Heart left ventricle (tissue), 16 donors: ENCODE results near the gene VPS29. TPM values are rescaled to one million over a fixed set of nuclear protein-coding genes. Genes with fewer than 3 reads are reported as not detected.

Source experiments
- ATAC-seq, 4 donors: fragments of 200-7000 bp; cut with Tn5 transposase; one replicate each; pipeline ENCODE4 v1.9.1; 2020 to 2022; ENCODE audit warnings: moderate library complexity in 4 of 4, mild to moderate bottlenecking in 3 of 4, moderate number of reproducible peaks in 1 of 4
- DNase-seq, 5 donors: peaks; one replicate each; pipeline ENCODE4 v3.0.0-alpha.2; 2020
- H3K27ac ChIP-seq, 12 donors: fragments of 200-600 bp; sonication (generic) in 4 of 12; one replicate each; pipeline versions ENCODE4 v1.5.0 to v1.8.0; 2016 to 2022; ENCODE audit warnings: mild to moderate bottlenecking in 2 of 12
- H3K27me3 ChIP-seq, 9 donors: fragments of 200-600 bp; sonication (generic) in 2 of 9; one replicate each; pipeline versions ENCODE4 v1.5.1 to v1.8.0; 2016 to 2022; ENCODE audit warnings: mild to moderate bottlenecking in 3 of 9
- H3K36me3 ChIP-seq, 9 donors: fragments of 200-600 bp; sonication (generic) in 2 of 9; one replicate each; pipeline versions ENCODE4 v1.5.0 to v1.8.0; 2018 to 2022; ENCODE audit warnings: mild to moderate bottlenecking in 2 of 9
- H3K4me1 ChIP-seq, 12 donors: fragments of 200-600 bp; sonication (generic) in 4 of 12; one replicate each; pipeline versions ENCODE4 v1.5.0 to v1.8.0; 2016 to 2022; ENCODE audit warnings: mild to moderate bottlenecking in 3 of 12
- H3K4me3 ChIP-seq, 12 donors: fragments of 200-600 bp; sonication (generic) in 4 of 12; one replicate each; pipeline versions ENCODE4 v1.5.0 to v1.8.0; 2017 to 2022; ENCODE audit warnings: mild to moderate bottlenecking in 9 of 12, moderate library complexity in 4 of 12
- H3K9me3 ChIP-seq, 12 donors: fragments of 200-600 bp; sonication (generic) in 4 of 12; one replicate each; pipeline versions ENCODE4 v1.5.0 to v1.8.0; 2016 to 2022; ENCODE audit warnings: mild to moderate bottlenecking in 1 of 12
- POLR2A ChIP-seq, 2 donors: fragments of 450-650 bp; IDR thresholded peaks; one replicate each; pipeline ENCODE4 v1.6.1; 2017; ENCODE audit warnings: antibody characterized with exemption in 2 of 2, mild to moderate bottlenecking in 2 of 2, moderate library complexity in 2 of 2
- WGBS, 4 donors: extraction: QIAGEN DNeasy Blood & Tissue Kit in 2 of 4; methylation state at CpG; one replicate each; pipeline versions ENCODE4 v1.1.5 to v1.1.7; 2013 to 2018; 5-methylcytosine and 5-hydroxymethylcytosine counted together
- intact Hi-C, 10 donors: fragments of 100-400 bp; cut with DNase I; formaldehyde crosslinking; loops; one replicate each; pipeline versions ENCODE4 v1.11.1 to v1.14.2; 2022
- polyA plus RNA-seq, 2 donors: library from polyadenylated mRNA; stranded (reverse); fragments of 200-250 nt; gene quantifications; one replicate each; pipeline ENCODE4 v1.2.3, GENCODE V29; 2013
- total RNA-seq, 9 donors: library from RNA; depleted of rRNA in 2 of 9; stranded (reverse); fragments of >200 nt in 2 of 9; fragmentation: NEBNext Ultra II Directional in 3 of 9; extraction: Animal tissue kit (Norgen Biotek cat#: 25700) in 3 of 9; gene quantifications; one replicate each; pipeline versions ENCODE4 v1.1.0 to v1.2.4, GENCODE V29; 2016 to 2023
- TF ChIP-seq, protein P1 (sequence below), 12 donors: fragments of 200-600 bp; sonication (generic) in 4 of 12; IDR thresholded peaks; one replicate each; pipeline versions ENCODE4 v1.5.0 to v1.8.0; 2018 to 2022; ENCODE audit warnings: antibody characterized with exemption in 12 of 12, mild to moderate bottlenecking in 5 of 12
- donor health status: ischemic (EF 13 %, LVEDD 7.1; RV severe dilation, severe dysfunction).
- donor health status: healthy with polysubstance abuse.
- donor health status: DM: no; HTN: yes; CAD: no.
- donor health status: DM: no; HTN: no; CAD: no.
- donor health status: ischemic (EF 25% LVEDD 6.9; RV normal size, moderate dysfunction).
- donor health status: ischemic (EF 25% LVEDD 5.7; RV mildly dilated, moderate dysfunction).
- donor health status: healthy.
- donor health status: DM: yes; HTN: yes; CAD: no.
- donor health status: ischemic (EF 35%, LVEDD 5.7; RV mildly dilated, moderate dysfunction).
- donor health status: nonischemic (EF 11% LVEDD 7.7; RV severe dilation, severe dysfunction).
- donor health status: DM: yes; HTN: yes; CAD: no.
- donor health status: PGD.
- donor health status: ischemic (EF 29% LVEDD 5.4; RV normal size, mild dysfunction).
- donor health status: nonischemic (EF 23%, LVEDD 6.1; RV moderate dilation, normal function).

Gene VPS29
- total and polyA plus RNA-seq, 11 donors = 66.7 to 191 (median 89.8) TPM

DNA sequence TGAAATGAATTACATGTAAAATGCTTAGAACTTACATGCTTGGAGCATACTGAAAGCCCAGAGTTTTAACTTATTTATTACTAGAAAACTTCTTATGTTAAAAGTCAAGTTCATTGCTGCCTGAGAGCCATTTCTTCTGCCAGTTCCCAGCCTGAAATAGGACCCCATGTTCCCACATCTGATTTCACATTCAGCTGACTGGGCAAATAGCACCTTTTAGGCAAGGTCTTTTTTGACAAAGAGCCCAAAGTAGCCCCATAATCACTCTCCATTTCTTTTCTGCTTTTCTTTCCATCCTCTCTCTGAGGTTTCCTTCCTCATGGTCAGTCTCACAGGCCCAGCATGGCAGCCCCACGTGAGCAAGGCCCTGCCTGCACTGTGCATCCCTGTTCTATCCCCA, 50.6 kb downstream of the VPS29 start:
- H3K9me3 ChIP-seq = no peaks in the 10 kb centered on the region
- ATAC-seq = no peak
- peak overlapping the region in 1 of 12 donors; percentile 13 for H3K27ac ChIP-seq
- TF ChIP-seq POLR2A (IDR thresholded peaks at IDR 0.05) = no peak
- TF ChIP-seq, protein P1, sequence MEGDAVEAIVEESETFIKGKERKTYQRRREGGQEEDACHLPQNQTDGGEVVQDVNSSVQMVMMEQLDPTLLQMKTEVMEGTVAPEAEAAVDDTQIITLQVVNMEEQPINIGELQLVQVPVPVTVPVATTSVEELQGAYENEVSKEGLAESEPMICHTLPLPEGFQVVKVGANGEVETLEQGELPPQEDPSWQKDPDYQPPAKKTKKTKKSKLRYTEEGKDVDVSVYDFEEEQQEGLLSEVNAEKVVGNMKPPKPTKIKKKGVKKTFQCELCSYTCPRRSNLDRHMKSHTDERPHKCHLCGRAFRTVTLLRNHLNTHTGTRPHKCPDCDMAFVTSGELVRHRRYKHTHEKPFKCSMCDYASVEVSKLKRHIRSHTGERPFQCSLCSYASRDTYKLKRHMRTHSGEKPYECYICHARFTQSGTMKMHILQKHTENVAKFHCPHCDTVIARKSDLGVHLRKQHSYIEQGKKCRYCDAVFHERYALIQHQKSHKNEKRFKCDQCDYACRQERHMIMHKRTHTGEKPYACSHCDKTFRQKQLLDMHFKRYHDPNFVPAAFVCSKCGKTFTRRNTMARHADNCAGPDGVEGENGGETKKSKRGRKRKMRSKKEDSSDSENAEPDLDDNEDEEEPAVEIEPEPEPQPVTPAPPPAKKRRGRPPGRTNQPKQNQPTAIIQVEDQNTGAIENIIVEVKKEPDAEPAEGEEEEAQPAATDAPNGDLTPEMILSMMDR (IDR thresholded peaks at IDR 0.05) = no peak
- no peak for DNase-seq
- peaks cover 0 to 49% (median 13%) of the 10 kb centered on the region in 12 donors for H3K4me1 ChIP-seq
- no peaks in the 10 kb centered on the region for H3K27me3 ChIP-seq
- H3K4me3 ChIP-seq = no peak overlapping the region
- intact Hi-C loops = loop anchor here in 9 of 10 donors (2.0 to 10.0 kb wide), 11 partner anchors 16 to 441 kb away; partner anchors contain the start of genes RAD9B (in 3 of the 9), VPS29 (in 3 of the 9), FAM216A (in 1 of the 9) and GPN3 (in 1 of the 9)
- WGBS, 4 donors = 71 to 80% (median 76%) methylated on average over 1 of the region's 1 CpG
- peaks cover 0 to 57% (median 39%) of the 10 kb centered on the region in 9 donors for H3K36me3 ChIP-seq

DNA sequence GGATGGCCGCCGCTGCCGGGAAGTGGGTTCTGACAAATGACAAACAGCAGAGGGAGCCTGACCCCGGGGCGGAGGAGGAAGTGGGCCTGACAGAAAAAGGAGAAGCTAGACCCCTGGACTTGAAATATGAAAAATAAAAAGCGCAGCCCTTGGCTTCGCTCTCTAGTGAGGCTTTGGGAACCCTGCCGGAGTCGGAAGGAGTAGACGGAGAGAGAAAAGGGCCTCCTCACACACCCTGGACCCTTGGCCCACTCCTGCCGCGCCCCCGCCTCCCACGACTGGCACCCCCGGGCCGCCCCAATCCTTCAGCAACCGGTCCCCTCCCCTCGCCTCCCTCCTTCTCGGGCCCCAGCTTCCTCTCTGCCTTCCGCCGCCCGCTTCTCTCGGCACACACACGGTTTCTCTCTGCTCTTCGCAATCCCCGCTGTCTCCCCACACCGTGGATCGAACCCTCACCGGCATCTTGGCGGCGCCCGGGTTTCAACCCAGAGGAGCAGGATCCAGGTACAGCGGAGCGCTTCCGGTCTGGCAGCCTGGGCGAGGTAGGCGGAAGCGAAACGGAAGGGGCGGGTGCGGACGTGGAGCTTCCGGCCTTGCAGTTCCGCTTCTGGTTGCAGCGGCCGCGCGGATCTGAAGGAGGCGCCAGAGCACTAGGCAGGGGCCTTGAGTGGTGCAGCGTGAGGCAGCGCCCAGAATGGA, 52.0 kb downstream of the VPS29 start, which contains the start of gene ARPC3:
Gene ARPC3, minus strand, starts transcription at position 539 of the 699 bp plus-strand sequence. Its CDS starts 77 bp downstream, at position 462.
- Histone ChIP-seq H3K27me3 (no peaks in the 10 kb centered on the region), H3K9me3 (no peaks in the 10 kb centered on the region), H3K4me3 (peak within 1 kb of the TSS; percentile 62 to 96 (median 85)), H3K27ac (peak within 1 kb of the TSS; percentile 74 to 99 (median 92)), H3K4me1 (peaks cover 0 to 46% (median 14%) of the 10 kb centered on the region in 12 donors), H3K36me3 (peaks cover 0 to 55% (median 41%) of the 10 kb centered on the region in 9 donors)
- ATAC-seq (peak; percentile 98 to 99 (median 99)), DNase-seq (peak; percentile 94 to 97 (median 95))
- intact Hi-C loops = loop anchor here in 9 of 10 donors (1.0 to 10.0 kb wide), 12 partner anchors 17 to 442 kb away; partner anchors contain the start of genes RAD9B (in 3 of the 9), VPS29 (in 3 of the 9), FAM216A (in 1 of the 9) and GPN3 (in 1 of the 9)
- WGBS, 4 donors = 0 to 1% (median 0%) methylated on average over 43 to 51 of the region's 51 CpGs
- peak in 1 of 2 donors; percentile 73 for TF ChIP-seq POLR2A (IDR thresholded peaks at IDR 0.05)
- TF ChIP-seq, protein P1 (IDR thresholded peaks at IDR 0.05) = peak; percentile 76 to 96 (median 86)

DNA sequence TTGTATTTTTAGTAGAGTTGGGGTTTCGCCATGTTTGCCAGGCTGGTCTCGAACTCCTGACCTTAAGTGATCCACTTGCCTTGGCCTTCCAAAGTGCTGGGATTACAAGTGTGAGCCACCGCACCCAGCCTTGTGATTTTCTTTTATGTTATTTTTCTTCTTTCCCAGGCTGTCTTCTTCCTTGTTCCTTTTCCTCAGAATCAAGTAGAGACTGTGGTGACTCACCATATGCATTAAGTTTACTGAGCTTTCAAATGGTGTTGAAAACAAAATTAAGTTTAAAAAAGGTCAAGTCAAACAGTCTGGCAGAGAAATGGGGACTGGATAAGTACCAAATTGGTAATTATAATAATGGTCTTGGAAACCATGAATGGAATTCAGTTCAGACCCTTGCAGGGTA, 57.5 kb downstream of the VPS29 start:
- H3K27ac ChIP-seq = no peak overlapping the region

More for the DNA sequence above, 57.5 kb downstream of the VPS29 start:
- no peak for TF ChIP-seq POLR2A (IDR thresholded peaks at IDR 0.05)
- TF ChIP-seq, protein P1 (IDR thresholded peaks at IDR 0.05) = no peak
- WGBS, 4 donors = 89 to 98% (median 95%) methylated on average over 3 of the region's 3 CpGs
- Histone ChIP-seq H3K4me3 (no peak overlapping the region), H3K4me1 (peaks cover 0 to 32% (median 12%) of the 10 kb centered on the region in 12 donors), H3K36me3 (peaks cover 0 to 81% (median 66%) of the 10 kb centered on the region in 9 donors), H3K9me3 (no peaks in the 10 kb centered on the region), H3K27me3 (no peaks in the 10 kb centered on the region)
- DNase-seq = no peak
- no peak for ATAC-seq
- intact Hi-C loops = no loop called here

Other genes starting within 250 kb of the VPS29 start
- gene ATP2A2, start 220.9 kb downstream of the VPS29 start, total RNA-seq = 1,000 to 10,000 TPM; 1,194 to 2,963 (median 1,871) TPM
- 1,000 to 10,000 TPM in 1 of 2 donors, 100 to 1,000 TPM in 1; 494 to 1,113 TPM for gene ATP2A2, start 220.9 kb downstream of the VPS29 start, polyA plus RNA-seq
- 10 to 100 TPM; 26.5 to 41.3 (median 33.0) TPM for gene ANAPC7, start 98.4 kb downstream of the VPS29 start, total RNA-seq
- 10 to 100 TPM; 35.4 to 36.7 TPM for gene ANAPC7, start 98.4 kb downstream of the VPS29 start, polyA plus RNA-seq
- 100 to 1,000 TPM in 5 of 9 donors, 10 to 100 TPM in 4; 77.2 to 251 (median 108) TPM for gene ARPC3, start 51.8 kb downstream of the VPS29 start, total RNA-seq
- 100 to 1,000 TPM; 176 to 202 TPM for gene ARPC3, start 51.8 kb downstream of the VPS29 start, polyA plus RNA-seq
- gene GPN3, start 33.9 kb downstream of the VPS29 start, total RNA-seq = 10 to 100 TPM; 14.5 to 37.0 (median 28.4) TPM
- gene GPN3, start 33.9 kb downstream of the VPS29 start, polyA plus RNA-seq = 10 to 100 TPM; 16.1 to 62.2 TPM
- gene FAM216A, start 33.3 kb downstream of the VPS29 start, total RNA-seq = 1 to 10 TPM; 3.6 to 8.0 (median 4.7) TPM
- gene FAM216A, start 33.3 kb downstream of the VPS29 start, polyA plus RNA-seq = 10 to 100 TPM in 1 of 2 donors, 1 to 10 TPM in 1; 8.7 to 29.3 TPM
- 1 to 10 TPM in 5 of 9 donors, under 1 TPM in 2, not detected in 2; 0.67 to 4.8 (median 2.4) TPM for gene RAD9B, start 220 bp upstream of the VPS29 start, total RNA-seq
- gene RAD9B, start 220 bp upstream of the VPS29 start, polyA plus RNA-seq = 10 to 100 TPM in 1 of 2 donors, under 1 TPM in 1; 0.34 to 12.0 TPM
- 100 to 1,000 TPM in 1 of 9 donors, 10 to 100 TPM in 8; 47.5 to 113 (median 72.7) TPM for gene PPTC7, start 81.2 kb upstream of the VPS29 start, total RNA-seq
- gene PPTC7, start 81.2 kb upstream of the VPS29 start, polyA plus RNA-seq = 10 to 100 TPM; 26.6 to 53.1 TPM
- gene TCTN1, start 112.0 kb upstream of the VPS29 start, total RNA-seq = 10 to 100 TPM; 17.3 to 27.7 (median 20.2) TPM
- gene TCTN1, start 112.0 kb upstream of the VPS29 start, polyA plus RNA-seq = 10 to 100 TPM; 12.6 to 18.5 TPM
- gene HVCN1, start 187.0 kb upstream of the VPS29 start, total RNA-seq = 10 to 100 TPM in 6 of 9 donors, 1 to 10 TPM in 3; 4.1 to 55.3 (median 11.8) TPM
- 10 to 100 TPM in 1 of 2 donors, 1 to 10 TPM in 1; 9.5 to 13.6 TPM for gene HVCN1, start 187.0 kb upstream of the VPS29 start, polyA plus RNA-seq
- gene PPP1CC, start 240.8 kb upstream of the VPS29 start, total RNA-seq = 100 to 1,000 TPM; 110 to 207 (median 150) TPM
- gene PPP1CC, start 240.8 kb upstream of the VPS29 start, polyA plus RNA-seq = 100 to 1,000 TPM in 1 of 2 donors, 10 to 100 TPM in 1; 90.6 to 130 TPM